OCI-LY3 (cell line): ENCODE results near the gene SACM1L.

Experiments used
- H2AFZ ChIP-seq: fragments of 200-600, 300-600 bp; shearing (Covaris generic); 2 replicates; pipeline ENCODE4 v1.6.0; 2014; ENCODE audit warnings: antibody characterized with exemption, low read depth, low read length
- H3K27ac ChIP-seq: fragments of 200-600, 300-600 bp; sonication (generic); 2 replicates; pipeline ENCODE4 v1.5.1; 2014; ENCODE audit warnings: mild to moderate bottlenecking, low read length, moderate library complexity, mixed read lengths
- H3K27me3 ChIP-seq: fragments of 200-600, 300-600 bp; sonication (generic); 2 replicates; pipeline ENCODE4 v1.6.1; 2014; ENCODE audit warnings: low read depth, low read length, mixed read lengths
- H3K36me3 ChIP-seq: fragments of 200-600, 300-600 bp; sonication (generic); replicated peaks from 2 replicates; pipeline ENCODE3; 2014; ENCODE audit warnings: low read depth, low read length, mixed read lengths
- H3K4me1 ChIP-seq: fragments of 300-600, 200-600 bp; sonication (generic); 2 replicates; pipeline ENCODE4 v1.6.1; 2014; ENCODE audit warnings: low read length, mixed read lengths
- H3K4me2 ChIP-seq: fragments of 200-600, 300-600 bp; sonication (generic); 2 replicates; pipeline ENCODE4 v1.6.1; 2014; ENCODE audit warnings: low read length, mixed read lengths
- H3K4me3 ChIP-seq: fragments of 300-600, 200-600 bp; sonication (generic); 2 replicates; pipeline ENCODE4 v1.5.1; 2014; ENCODE audit warnings: antibody characterized with exemption, mild to moderate bottlenecking, low read length, moderate library complexity
- H3K79me2 ChIP-seq: fragments of 300-600, 200-600 bp; shearing (Covaris generic); 2 replicates; pipeline ENCODE4 v1.6.1; 2014; ENCODE audit warnings: mild to moderate bottlenecking, low read length, mixed read lengths
- H3K9ac ChIP-seq: fragments of 300-600, 200-600 bp; shearing (Covaris generic); 2 replicates; pipeline ENCODE4 v1.6.0; 2014; ENCODE audit warnings: mild to moderate bottlenecking, low read length, moderate library complexity
- H3K9me3 ChIP-seq: fragments of 200-600, 300-600 bp; shearing (Covaris generic); 2 replicates; pipeline ENCODE4 v1.6.1; 2014; ENCODE audit warnings: low read length, mixed read lengths; ENCODE audit not compliant: insufficient read depth
- H4K20me1 ChIP-seq: fragments of 200-600, 300-600 bp; sonication (generic); 2 replicates; pipeline ENCODE4 v1.6.1; 2016; ENCODE audit warnings: low read length, mixed read lengths; ENCODE audit not compliant: insufficient read depth
- CTCF ChIP-seq: fragments of 200-600, 300-600 bp; sonication (generic); IDR thresholded peaks from 2 replicates; pipeline ENCODE4 v1.5.1; 2014; ENCODE audit warnings: antibody characterized with exemption, low read length, low read depth
- EZH2phosphoT487 ChIP-seq: fragments of 200-600 bp; shearing (Covaris generic); IDR thresholded peaks from 2 replicates; pipeline ENCODE4 v1.6.1; 2018; ENCODE audit warnings: antibody characterized with exemption, mixed run types, low read depth

The SACM1L gene

DNA sequence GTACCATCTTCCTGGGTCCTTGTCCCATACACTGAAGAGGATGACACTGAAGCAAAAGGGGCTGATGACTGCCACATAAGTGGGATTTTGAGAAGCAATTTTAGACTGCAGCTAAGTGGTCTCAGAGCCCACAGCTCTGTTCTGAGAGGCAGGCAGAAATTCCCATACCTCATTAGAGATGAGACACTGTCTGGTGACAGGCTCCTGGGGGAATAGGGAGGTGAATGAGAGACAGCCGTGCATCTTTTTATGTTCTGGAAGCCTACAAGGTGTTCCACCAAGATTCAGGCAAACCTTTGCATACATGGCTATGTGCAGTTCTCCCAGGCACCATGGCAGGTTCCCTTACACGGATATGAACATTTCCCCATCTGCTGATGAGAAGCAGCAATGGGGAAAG, 47.4 kb upstream of the SACM1L start:
- Histone ChIP-seq H3K4me1 (peaks cover 12% of the 10 kb centered on the region), H3K27ac (no peak overlapping the region), H3K9me3 (no peaks in the 10 kb centered on the region), H3K9ac (no peak overlapping the region), H3K4me2 (no peak overlapping the region), H3K27me3 (no peaks in the 10 kb centered on the region), H3K79me2 (peaks cover 97% of the 10 kb centered on the region), H3K4me3 (no peak overlapping the region), H2AFZ (no peak overlapping the region), H4K20me1 (peaks cover 91% of the 10 kb centered on the region), H3K36me3 (peaks cover 54% of the 10 kb centered on the region)
- TF ChIP-seq CTCF (no peak), EZH2phosphoT487 (no peak)

- no peak overlapping the region for H3K4me2 ChIP-seq
Observed at GRCh38 chr3:45642731-45643152, 46.5 kb upstream of the SACM1L start.

GRCh38 chr3:45644063-45644790, 45.0 kb upstream of the SACM1L start:
- peaks cover 92% of the 10 kb centered on the region for H4K20me1 ChIP-seq
- no peak for TF ChIP-seq EZH2phosphoT487
- TF ChIP-seq CTCF = no peak
- H3K27ac ChIP-seq = no peak overlapping the region
- no peaks in the 10 kb centered on the region for H3K9me3 ChIP-seq
- no peaks in the 10 kb centered on the region for H3K27me3 ChIP-seq
- H3K4me2 ChIP-seq = no peak overlapping the region
- peaks cover 10% of the 10 kb centered on the region for H3K4me1 ChIP-seq
- H3K79me2 ChIP-seq = peaks cover 96% of the 10 kb centered on the region
- H2AFZ ChIP-seq = no peak overlapping the region
- peaks cover 51% of the 10 kb centered on the region for H3K36me3 ChIP-seq
- H3K9ac ChIP-seq = no peak overlapping the region
- H3K4me3 ChIP-seq = no peak overlapping the region

More at GRCh38 chr3:45642731-45643152, 46.5 kb upstream of the SACM1L start:
- Histone ChIP-seq H3K4me3 (no peak overlapping the region), H3K27me3 (no peaks in the 10 kb centered on the region), H3K4me1 (peaks cover 12% of the 10 kb centered on the region), H3K79me2 (peaks cover 97% of the 10 kb centered on the region), H4K20me1 (peaks cover 93% of the 10 kb centered on the region), H3K27ac (no peak overlapping the region), H2AFZ (no peak overlapping the region), H3K36me3 (peaks cover 55% of the 10 kb centered on the region), H3K9me3 (no peaks in the 10 kb centered on the region), H3K9ac (no peak overlapping the region)
- TF ChIP-seq EZH2phosphoT487 = no peak

DNA sequence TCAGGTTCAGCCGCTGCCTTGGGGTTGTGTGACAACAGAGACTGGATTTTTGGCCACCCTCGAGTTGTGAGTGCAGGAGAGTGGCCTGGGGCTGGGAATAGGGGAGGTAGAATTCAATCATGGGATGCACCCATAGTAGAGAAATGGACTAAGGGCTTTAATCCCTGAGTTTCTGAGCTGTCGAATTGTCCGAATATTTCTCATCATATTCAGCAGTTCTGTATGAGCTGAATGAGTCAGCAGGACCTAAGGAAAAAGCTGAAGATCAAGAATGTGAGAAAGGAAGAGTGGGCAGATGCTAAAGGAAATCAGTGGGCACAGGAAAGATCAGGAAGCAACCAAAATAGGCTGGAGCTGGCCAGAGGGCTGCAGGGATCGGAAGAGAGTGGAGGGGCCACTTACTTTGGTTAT, 44.4 kb upstream of the SACM1L start:
- peaks cover 52% of the 10 kb centered on the region for H3K36me3 ChIP-seq
- no peak for TF ChIP-seq EZH2phosphoT487
- H3K4me1 ChIP-seq = peaks cover 5% of the 10 kb centered on the region
- no peak overlapping the region for H3K9ac ChIP-seq
- H3K4me3 ChIP-seq = no peak overlapping the region
- no peak overlapping the region for H2AFZ ChIP-seq
- H4K20me1 ChIP-seq = peaks cover 89% of the 10 kb centered on the region
- no peaks in the 10 kb centered on the region for H3K9me3 ChIP-seq
- no peaks in the 10 kb centered on the region for H3K27me3 ChIP-seq
- H3K4me2 ChIP-seq = no peak overlapping the region
- no peak overlapping the region for H3K27ac ChIP-seq
- peaks cover 92% of the 10 kb centered on the region for H3K79me2 ChIP-seq

DNA sequence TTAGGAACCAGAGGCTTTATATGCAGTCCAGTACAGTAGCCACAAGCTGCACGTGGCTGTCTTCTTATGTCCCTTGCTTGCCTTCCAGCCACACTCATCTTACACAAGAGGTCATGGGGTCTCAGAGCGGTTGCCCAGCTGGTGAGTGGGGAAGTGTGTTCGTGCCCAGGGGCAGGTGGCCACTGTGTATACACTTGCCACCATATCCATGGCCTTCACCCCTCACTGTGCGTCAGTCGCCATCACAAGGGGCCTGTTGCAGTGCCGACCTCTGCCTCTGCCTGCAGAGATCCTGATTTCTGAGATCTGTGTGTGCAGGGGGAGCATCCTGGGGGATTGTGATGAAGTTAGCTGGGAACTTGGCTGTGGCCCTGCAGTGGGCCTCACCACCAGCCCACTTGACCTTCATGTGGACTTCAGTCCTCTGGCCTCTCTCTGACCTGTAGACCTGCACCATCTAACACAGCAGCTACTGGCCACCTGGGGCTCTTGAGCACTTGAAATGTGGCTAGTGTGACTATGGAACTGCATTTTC, 43.1 kb upstream of the SACM1L start:
- Histone ChIP-seq H3K4me1 (no peaks in the 10 kb centered on the region), H3K9me3 (no peaks in the 10 kb centered on the region), H3K9ac (no peak overlapping the region), H4K20me1 (peaks cover 82% of the 10 kb centered on the region), H3K79me2 (peaks cover 89% of the 10 kb centered on the region), H3K4me2 (no peak overlapping the region), H3K27me3 (no peaks in the 10 kb centered on the region), H3K4me3 (no peak overlapping the region), H3K36me3 (peaks cover 46% of the 10 kb centered on the region), H3K27ac (no peak overlapping the region), H2AFZ (no peak overlapping the region)
- TF ChIP-seq CTCF (no peak), EZH2phosphoT487 (no peak)
